GM19463 (cell line): ENCODE data around the gene MTHFD1L.

Experiments
- ATAC-seq: cut with Tn5 transposase; IDR thresholded peaks from one replicate; pipeline ENCODE4 v1.9.1; 2021; ENCODE audit warnings: mild to moderate bottlenecking, moderate library complexity; ENCODE audit not compliant: unreplicated experiment

Gene MTHFD1L

GRCh38 chr6:150897400-150897943 is 32.0 kb downstream of the MTHFD1L start:
- peak; percentile 40 for ATAC-seq

- peak; percentile 29 for ATAC-seq
Observed at GRCh38 chr6:150898399-150899170, 33.1 kb downstream of the MTHFD1L start.

- no peak for ATAC-seq
Observed at GRCh38 chr6:150899231-150899630, 33.7 kb downstream of the MTHFD1L start.

- ATAC-seq = no peak
Observed at GRCh38 chr6:150900049-150900448, 34.5 kb downstream of the MTHFD1L start.

GRCh38 chr6:150902142-150902776 is 36.8 kb downstream of the MTHFD1L start:
- no peak for ATAC-seq

- ATAC-seq = no peak
Observed at GRCh38 chr6:150905769-150906168, 40.3 kb downstream of the MTHFD1L start.

GRCh38 chr6:150906641-150907326 is 41.3 kb downstream of the MTHFD1L start:
- ATAC-seq = no peak

GRCh38 chr6:150907383-150907782 is 41.9 kb downstream of the MTHFD1L start:
- ATAC-seq = no peak

- ATAC-seq = no peak
Observed at GRCh38 chr6:150908901-150909300, 43.4 kb downstream of the MTHFD1L start.

GRCh38 chr6:150910561-150910960 is 45.1 kb downstream of the MTHFD1L start:
- no peak for ATAC-seq

GRCh38 chr6:150914372-150914771 is 48.9 kb downstream of the MTHFD1L start:
- ATAC-seq = no peak

GRCh38 chr6:150915131-150915879 is 49.8 kb downstream of the MTHFD1L start:
- ATAC-seq = no peak

- ATAC-seq = no peak
Observed at GRCh38 chr6:150915880-150916265, 50.4 kb downstream of the MTHFD1L start.

- no peak for ATAC-seq
Observed at GRCh38 chr6:150919938-150920337, 54.4 kb downstream of the MTHFD1L start.

- ATAC-seq = no peak
Observed at GRCh38 chr6:150922137-150922536, 56.6 kb downstream of the MTHFD1L start.

GRCh38 chr6:150924808-150925589 is 59.5 kb downstream of the MTHFD1L start:
- ATAC-seq = peak; percentile 41

- ATAC-seq = no peak
Observed at GRCh38 chr6:150925590-150925928, 60.1 kb downstream of the MTHFD1L start.

GRCh38 chr6:150925976-150926375 is 60.5 kb downstream of the MTHFD1L start:
- no peak for ATAC-seq

GRCh38 chr6:150928882-150929281 is 63.4 kb downstream of the MTHFD1L start:
- no peak for ATAC-seq

GRCh38 chr6:150929416-150929815 is 63.9 kb downstream of the MTHFD1L start:
- no peak for ATAC-seq
